HG02610 (cell line): Measurements from ENCODE around the gene ERRFI1.

Experiments
- ATAC-seq: cut with Tn5 transposase; IDR thresholded peaks from one replicate; pipeline ENCODE4 v1.9.1; 2021; ENCODE audit warnings: mild to moderate bottlenecking, moderate library complexity; ENCODE audit not compliant: unreplicated experiment

The ERRFI1 gene

DNA sequence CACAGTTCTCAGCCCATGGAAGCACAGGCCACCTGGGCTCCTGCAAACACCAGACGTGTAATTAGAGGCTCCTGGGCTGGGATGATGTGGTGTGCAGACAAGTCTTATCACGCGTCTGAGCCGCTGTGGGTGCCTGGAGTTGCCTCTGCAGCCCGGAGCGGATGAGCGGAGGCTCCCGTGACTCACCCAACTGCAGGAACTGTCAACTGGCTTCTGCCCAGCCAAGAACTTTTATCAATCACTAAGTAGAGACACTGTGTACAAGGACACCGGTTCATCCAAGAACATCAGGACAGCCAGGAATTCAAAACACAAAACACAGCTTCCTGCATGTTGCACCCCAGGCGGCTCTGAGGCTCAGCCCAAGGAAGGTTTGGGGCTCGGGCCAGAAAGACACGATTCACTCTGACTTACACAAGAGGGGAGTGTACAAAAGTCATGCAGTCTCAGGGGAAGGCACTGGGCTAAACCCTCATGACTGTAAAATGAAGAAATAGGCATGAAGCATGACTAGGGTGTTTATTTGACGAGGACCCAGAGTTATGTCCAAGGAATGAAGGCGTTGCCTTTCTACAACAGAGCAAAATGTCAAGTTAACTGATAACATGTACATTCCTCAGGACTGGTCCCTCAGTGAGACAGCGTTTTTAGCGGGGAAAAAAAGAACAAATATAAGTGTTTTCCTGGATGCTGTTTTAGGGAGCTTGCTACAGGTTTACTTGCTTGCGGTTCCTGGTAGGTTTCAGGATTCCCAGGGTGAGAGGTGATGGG is 21.1 kb downstream of the ERRFI1 start:
- no peak for ATAC-seq

DNA sequence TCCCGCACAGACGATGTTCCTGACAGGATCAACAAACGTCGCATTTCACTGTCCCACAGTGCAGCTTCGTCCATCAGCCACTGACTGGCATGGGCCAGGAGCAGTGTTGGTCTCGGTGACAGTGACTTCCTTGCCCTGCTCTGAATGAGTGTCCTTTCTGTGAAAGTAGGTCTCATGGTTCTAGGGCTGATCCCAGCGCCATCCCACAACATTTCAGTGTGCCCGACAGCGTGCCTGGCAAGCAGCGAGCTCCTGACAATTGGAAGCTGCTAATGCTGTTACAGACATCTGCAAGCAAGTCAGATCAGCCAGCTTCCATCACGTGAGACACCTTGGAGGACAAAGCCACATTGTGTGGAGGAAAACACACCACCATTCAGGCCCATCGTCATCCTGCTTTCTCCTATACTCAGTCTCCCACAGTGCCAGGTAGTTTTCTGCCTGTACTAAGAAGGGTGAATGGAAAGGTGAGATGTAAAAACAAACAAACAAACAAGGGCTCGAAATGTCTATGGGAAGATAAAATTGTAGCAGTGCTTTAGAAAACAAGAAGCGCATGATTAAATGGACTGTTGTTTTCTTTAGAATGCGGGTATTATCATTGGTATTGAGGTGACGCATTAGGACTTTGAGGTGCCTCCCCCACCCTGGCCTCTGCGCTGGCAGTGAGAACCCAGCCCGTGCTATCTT is 21.9 kb downstream of the ERRFI1 start:
- no peak for ATAC-seq

- no peak for ATAC-seq
Measured at GRCh38 chr1:8003438-8004112, 22.5 kb downstream of the ERRFI1 start.

DNA sequence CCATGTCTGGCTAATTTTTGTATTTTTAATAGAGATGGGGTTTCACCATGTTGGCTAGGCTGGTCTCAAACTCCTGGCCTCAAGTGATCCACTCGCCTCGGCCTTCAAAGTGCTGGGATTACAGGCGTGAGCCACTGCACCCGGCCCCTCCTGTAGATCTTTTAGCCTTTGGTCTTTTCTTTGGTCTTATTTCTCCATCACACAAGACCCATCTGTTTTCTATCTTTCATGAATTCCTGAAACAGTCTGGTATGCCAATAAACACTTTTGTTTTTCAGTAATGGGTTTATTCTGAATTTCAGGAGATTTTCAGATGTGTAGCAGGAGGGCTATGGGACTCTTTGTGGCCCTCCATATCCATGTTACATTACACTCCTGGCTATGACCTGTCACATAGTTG is 23.2 kb downstream of the ERRFI1 start:
- ATAC-seq = no peak

DNA sequence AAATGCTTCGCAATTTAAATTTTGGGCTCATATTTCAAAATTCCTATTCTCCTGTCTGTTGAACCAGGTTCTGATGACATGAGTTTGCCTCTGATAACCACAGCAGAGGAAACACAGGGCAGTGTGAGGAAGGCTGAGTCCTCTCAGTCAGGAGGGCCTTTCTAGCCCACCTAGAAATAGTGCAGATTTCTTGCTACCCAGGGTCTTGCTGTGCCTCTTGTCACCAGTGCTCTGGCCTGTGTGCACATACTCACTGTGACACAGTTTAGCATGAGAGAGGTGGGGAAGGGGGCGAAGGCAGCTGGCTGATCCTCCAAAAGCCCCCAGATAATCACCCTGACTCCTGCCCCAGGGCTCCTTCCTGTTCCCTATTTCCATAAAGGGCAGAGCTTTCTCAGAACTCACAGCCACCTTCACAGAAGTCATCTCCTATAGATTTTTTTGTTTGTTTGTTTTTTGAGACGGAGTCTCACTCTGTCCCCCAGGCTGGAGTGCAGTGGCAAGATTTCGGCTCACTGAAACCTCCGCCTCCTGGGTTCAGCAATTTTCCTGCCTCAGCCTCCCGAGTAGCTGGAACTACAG is 23.7 kb downstream of the ERRFI1 start:
- no peak for ATAC-seq

- ATAC-seq = no peak
Measured at GRCh38 chr1:7995437-7995836, 30.7 kb downstream of the ERRFI1 start.

DNA sequence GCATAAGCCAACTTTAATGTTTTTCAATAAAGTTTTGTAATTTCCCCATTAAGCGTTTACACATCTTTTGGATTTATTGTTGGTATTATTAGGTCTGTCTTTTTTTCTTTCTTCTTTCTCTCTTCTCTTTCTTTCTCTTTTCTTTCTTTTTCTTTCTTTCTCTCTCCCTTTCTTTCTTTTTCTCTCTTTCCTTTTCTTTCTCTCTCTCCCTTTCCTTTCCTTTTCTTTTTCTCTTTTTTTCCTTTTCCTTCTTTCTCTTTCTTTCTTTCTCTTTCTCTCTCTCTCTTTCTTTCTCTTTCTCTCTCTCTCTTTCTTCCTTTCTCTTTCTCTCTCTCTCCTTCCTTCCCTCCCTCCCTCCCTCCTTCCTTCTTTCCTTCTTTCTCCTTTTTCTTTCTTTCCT is 31.3 kb downstream of the ERRFI1 start:
- no peak for ATAC-seq

DNA sequence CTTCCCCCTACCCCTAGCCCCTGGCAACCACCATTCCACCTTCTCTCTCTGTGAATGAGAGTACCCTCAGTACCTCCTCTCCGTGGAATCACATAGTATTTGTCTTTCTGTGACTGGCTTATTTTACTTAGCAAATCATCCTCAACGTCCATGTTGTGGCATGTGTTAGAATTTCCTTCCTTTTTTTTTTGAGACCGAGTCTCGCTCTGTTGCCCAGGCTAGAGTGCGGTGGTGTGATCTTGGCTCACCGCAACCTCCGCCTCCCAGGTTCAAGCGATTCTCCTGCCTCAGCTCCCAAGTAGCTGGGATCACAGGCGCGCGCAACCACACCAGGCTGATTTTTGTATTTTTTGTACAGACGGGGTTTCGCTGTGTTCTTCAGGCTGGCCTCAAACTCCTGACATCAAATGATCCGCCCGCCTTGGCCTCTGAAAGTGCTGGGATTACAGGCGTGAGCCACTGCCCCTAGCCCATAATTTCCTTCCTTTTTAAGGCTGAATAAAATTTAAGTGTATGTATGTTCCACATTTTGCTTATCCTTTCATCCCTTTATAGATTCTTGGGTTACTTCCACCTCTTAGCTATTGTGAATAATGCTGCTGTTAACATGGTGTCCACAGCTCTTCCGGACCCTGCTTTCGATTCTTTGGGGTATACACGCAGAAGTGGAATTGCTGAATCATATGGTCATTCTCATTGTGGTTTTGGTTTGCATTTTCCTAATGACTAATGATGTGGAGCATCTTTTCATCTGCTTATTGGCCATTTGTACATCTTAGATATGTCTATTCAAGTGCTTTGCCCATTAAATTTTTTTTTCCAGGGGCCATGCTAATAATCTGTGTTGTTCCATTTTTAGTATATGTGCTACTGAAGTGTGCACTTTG is 32.3 kb downstream of the ERRFI1 start:
- ATAC-seq = peak; percentile 64

DNA sequence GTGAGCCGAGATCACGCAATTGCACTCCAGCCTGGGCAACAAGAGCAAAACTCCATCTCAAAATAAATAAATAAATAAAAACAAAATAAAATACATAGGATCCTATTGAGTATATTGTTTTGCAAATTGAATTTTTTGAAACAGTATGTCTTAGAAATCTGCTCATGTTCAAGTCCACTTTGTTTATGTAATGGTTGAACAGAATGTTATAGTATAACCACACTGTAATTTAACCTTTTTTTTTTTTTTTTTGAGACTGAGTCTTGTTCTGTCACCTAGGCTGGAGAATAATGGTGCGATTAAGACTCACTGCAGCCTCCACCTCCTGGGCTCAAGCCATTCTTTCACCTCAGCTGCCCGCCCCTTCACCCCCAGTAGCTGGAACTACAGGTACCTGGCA is 33.2 kb downstream of the ERRFI1 start:
- ATAC-seq = no peak

- no peak for ATAC-seq
Measured at GRCh38 chr1:7991504-7992440, 34.3 kb downstream of the ERRFI1 start.

DNA sequence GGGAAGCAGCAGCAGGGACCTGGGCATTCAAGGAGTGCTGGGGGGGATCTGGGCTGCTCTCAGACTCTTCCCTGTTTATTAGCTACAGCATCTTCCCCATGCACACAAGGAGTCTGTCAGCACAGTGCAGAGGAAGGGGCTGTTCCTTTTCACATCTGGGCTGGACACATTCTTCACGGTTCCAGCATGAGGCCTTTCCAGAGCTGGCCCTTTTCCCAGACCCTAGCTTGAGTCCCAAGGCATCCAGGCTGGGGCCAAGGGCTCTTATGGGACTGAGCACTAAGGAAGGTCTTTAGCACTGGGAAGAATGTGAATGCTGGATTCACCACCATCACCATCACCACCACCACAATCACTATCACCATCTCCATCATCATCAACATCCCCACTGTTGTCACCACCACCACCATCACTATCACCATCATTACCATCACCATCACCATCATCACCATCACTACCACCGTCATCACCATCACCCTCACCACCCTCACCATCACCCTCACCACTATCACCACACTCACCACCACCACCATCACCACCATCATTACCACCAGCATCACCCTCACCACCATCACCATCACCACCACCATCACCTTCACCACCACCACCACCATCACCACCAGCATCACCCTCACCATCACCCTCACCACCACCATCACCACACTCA is 36.2 kb downstream of the ERRFI1 start:
- no peak for ATAC-seq

- ATAC-seq = peak; percentile 48
Measured at GRCh38 chr1:7988576-7988975, 37.5 kb downstream of the ERRFI1 start.

DNA sequence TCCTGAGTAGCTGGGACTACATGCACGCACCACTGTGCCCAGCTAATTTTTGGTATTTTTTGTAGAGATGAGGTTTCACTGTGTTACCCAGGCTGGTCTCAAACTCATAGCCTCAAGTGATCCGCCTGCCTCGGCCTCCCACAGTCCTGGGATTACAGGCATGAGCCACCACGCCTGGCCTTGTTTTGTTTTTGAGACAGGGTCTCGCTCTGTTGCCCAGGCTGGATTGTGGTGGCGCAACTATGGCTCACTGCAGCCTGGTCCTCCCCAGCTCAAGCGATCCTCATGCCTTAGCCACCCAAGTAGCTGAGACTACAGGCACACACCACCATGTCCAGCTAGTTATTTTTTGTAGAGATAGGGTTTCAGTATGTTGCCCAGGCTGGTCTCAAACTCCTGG is 38.6 kb downstream of the ERRFI1 start:
- ATAC-seq = no peak

DNA sequence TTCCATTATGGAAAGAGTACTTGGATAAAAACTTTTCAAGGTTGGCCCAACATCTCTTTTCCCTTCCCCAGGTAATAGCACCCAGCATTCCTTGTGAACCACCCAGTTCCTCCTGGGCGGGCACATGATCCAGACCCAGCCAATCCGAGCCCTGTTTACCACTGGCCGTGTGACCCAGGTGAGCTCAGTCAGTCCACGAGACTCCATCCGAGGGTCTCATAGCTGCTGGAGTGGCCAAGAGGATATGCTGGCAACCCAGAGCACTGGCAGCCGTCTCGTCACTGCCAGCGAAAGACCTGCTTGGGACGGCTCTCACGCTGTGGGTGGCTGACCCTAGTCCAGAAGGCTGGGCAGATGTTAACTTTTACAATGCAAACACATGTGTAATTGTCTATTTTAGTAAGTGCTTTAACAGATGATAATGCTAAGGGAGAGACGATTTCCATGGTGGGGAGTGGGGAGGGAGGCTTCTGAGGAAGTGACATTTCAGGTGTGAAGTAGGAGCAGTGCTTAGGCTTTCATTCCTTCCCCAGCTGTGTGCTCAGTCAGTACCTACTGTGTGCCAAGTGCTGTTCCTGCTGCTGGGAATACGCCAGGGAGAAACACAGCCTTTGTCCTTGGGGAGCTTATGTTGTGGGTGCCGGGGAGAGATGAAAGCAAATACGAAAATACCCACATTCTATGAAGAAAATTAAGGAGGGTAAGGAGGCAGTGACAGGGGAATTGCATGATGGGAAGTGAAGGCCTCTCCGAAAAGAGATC is 40.1 kb downstream of the ERRFI1 start:
- ATAC-seq = no peak

DNA sequence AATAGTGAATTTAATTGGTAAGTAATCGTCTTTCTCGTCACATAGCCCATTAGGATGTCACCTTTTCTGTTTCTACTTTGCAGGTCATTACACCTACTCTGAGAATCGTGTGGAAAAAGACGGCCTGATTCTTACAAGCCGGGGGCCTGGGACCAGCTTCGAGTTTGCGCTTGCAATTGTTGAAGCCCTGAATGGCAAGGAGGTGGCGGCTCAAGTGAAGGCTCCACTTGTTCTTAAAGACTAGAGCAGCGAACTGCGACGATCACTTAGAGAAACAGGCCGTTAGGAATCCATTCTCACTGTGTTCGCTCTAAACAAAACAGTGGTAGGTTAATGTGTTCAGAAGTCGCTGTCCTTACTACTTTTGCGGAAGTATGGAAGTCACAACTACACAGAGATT is 41.3 kb downstream of the ERRFI1 start:
- no peak for ATAC-seq

- no peak for ATAC-seq
Measured at GRCh38 chr1:7983086-7983778, 42.9 kb downstream of the ERRFI1 start.

DNA sequence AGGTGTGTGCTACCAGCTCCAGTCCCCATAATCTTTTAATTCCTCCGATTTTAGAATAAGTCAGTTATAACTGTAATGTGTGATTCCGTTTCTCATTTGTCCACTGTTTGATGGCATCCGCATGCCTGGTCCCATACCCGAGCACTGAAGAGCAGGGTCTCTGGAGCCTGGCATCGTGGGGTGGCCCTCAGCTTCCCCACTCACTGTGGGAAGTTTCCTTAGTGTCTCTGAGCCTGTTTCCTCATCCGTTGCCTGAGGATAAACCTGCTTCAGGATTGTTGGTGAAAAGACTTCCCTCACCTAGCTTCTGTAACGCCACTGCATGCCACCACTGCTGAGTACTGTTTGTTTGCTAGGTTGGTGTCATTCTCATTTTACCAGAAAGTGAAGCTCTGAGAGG is 45.1 kb downstream of the ERRFI1 start:
- ATAC-seq = no peak
